Calu3 (cell line): ENCODE results near the gene CEACAM21. TPM values are rescaled to one million over a fixed set of nuclear protein-coding genes. Genes with fewer than 3 reads are reported as not detected.

Experiments used
- BruUV-seq: library from RNA; stranded (reverse); fragments of 400-500 nt; replicated peaks from 2 replicates; lab custom pipeline; 2021; lab: Mats Ljungman, UMichigan
- CTCF ChIA-PET: fragments of 300-600 bp; sonication (Branson Sonifier 250); formaldehyde crosslinking; loops from one replicate; lab custom pipeline; 2022; ENCODE audit warnings: antibody characterized with exemption; lab: Charles Lee
- DNase-seq: peaks from one replicate; pipeline ENCODE4 v3.0.0; 2022
- H3K27ac Mint-ChIP-seq: one replicate; pipeline ENCODE4 v1.8.0; 2022; ENCODE audit warnings: mixed read lengths; ENCODE audit not compliant: unreplicated experiment
- H3K27me3 Mint-ChIP-seq: one replicate; pipeline ENCODE4 v1.8.0; 2022; ENCODE audit warnings: mixed read lengths; ENCODE audit not compliant: unreplicated experiment
- H3K36me3 Mint-ChIP-seq: one replicate; pipeline ENCODE4 v1.8.0; 2022; ENCODE audit warnings: mild to moderate bottlenecking, moderate library complexity, mixed read lengths; ENCODE audit not compliant: insufficient read depth, unreplicated experiment
- H3K4me1 Mint-ChIP-seq: one replicate; pipeline ENCODE4 v1.8.0; 2022; ENCODE audit warnings: mild to moderate bottlenecking, low read depth, mixed read lengths; ENCODE audit not compliant: unreplicated experiment
- H3K4me3 Mint-ChIP-seq: one replicate; pipeline ENCODE4 v1.8.0; 2022; ENCODE audit warnings: mild to moderate bottlenecking, low read depth, moderate library complexity, mixed read lengths; ENCODE audit not compliant: unreplicated experiment
- H3K9me3 Mint-ChIP-seq: one replicate; pipeline ENCODE4 v1.8.0; 2022; ENCODE audit warnings: low read depth, mixed read lengths; ENCODE audit not compliant: unreplicated experiment
- CTCF ChIP-seq: fragments of 200-600 bp; IDR thresholded peaks from one replicate; pipeline ENCODE4 v1.8.0; 2022; ENCODE audit warnings: antibody characterized with exemption; ENCODE audit not compliant: unreplicated experiment
- intact Hi-C: fragments of 100-400 bp; cut with micrococcal nuclease; formaldehyde crosslinking; loops from one replicate; pipeline ENCODE4 v1.10.0; 2022; ENCODE audit not compliant: unreplicated experiment
- total RNA-seq: library from RNA; stranded (reverse); gene quantifications from 2 replicates; pipeline ENCODE4 v1.2.3, GENCODE V29; 2022

The CEACAM21 gene
- total RNA-seq, 1 experiment from 2014 or later = not detected

- H3K27ac Mint-ChIP-seq = no peak overlapping the region
- H3K27me3 Mint-ChIP-seq = peaks cover 92% of the 10 kb centered on the region
- intact Hi-C loops = loop anchor here (5.0 kb wide), 1 partner anchor 152 kb away; no protein-coding TSS in a partner anchor
- peaks cover 18% of the 10 kb centered on the region for H3K4me1 Mint-ChIP-seq
- no peaks in the 10 kb centered on the region for H3K9me3 Mint-ChIP-seq
- CTCF ChIA-PET = no interaction called here
- BruUV-seq = no TSS peak
- peak; percentile 79 for DNase-seq
- no peaks in the 10 kb centered on the region for H3K36me3 Mint-ChIP-seq
- no peak overlapping the region for H3K4me3 Mint-ChIP-seq
- peak; percentile 57 for TF ChIP-seq CTCF
Measured at GRCh38 chr19:41595258-41595889, 19.4 kb downstream of the CEACAM21 start.

- no peaks in the 10 kb centered on the region for H3K36me3 Mint-ChIP-seq
- TF ChIP-seq CTCF = no peak
- BruUV-seq = no TSS peak
- H3K27ac Mint-ChIP-seq = no peak overlapping the region
- H3K9me3 Mint-ChIP-seq = no peaks in the 10 kb centered on the region
- no peak for DNase-seq
- intact Hi-C loops = loop anchor here (5.0 kb wide), 1 partner anchor 151 kb away; no protein-coding TSS in a partner anchor
- CTCF ChIA-PET = no interaction called here
- peaks cover 92% of the 10 kb centered on the region for H3K27me3 Mint-ChIP-seq
- H3K4me3 Mint-ChIP-seq = no peak overlapping the region
- peaks cover 18% of the 10 kb centered on the region for H3K4me1 Mint-ChIP-seq
Measured at GRCh38 chr19:41595890-41596280, 19.9 kb downstream of the CEACAM21 start.

- peaks cover 97% of the 10 kb centered on the region for H3K27me3 Mint-ChIP-seq
- H3K9me3 Mint-ChIP-seq = no peaks in the 10 kb centered on the region
- no peak overlapping the region for H3K27ac Mint-ChIP-seq
- no TSS peak for BruUV-seq
- H3K4me3 Mint-ChIP-seq = no peak overlapping the region
- intact Hi-C loops = loop anchor here (5.0 kb wide), 1 partner anchor 150 kb away; no protein-coding TSS in a partner anchor
- peak; percentile 75 for DNase-seq
- H3K4me1 Mint-ChIP-seq = peaks cover 18% of the 10 kb centered on the region
- TF ChIP-seq CTCF = peak; percentile 93
- CTCF ChIA-PET = interaction anchor here (0.7 to 0.9 kb wide), 2 partner anchors 101 to 158 kb away, joined by 3 to 4 read pairs; partner anchors contain the start of gene DMAC2
- H3K36me3 Mint-ChIP-seq = no peaks in the 10 kb centered on the region
Measured at GRCh38 chr19:41597600-41598041, 21.7 kb downstream of the CEACAM21 start.

GRCh38 chr19:41599175-41599966, 23.4 kb downstream of the CEACAM21 start:
- Mint-ChIP-seq H3K4me1 (peaks cover 18% of the 10 kb centered on the region), H3K36me3 (no peaks in the 10 kb centered on the region), H3K4me3 (no peak overlapping the region), H3K9me3 (no peaks in the 10 kb centered on the region), H3K27ac (no peak overlapping the region), H3K27me3 (peaks cover 97% of the 10 kb centered on the region)
- no peak for TF ChIP-seq CTCF
- no TSS peak for BruUV-seq
- CTCF ChIA-PET = interaction anchor here (0.8 kb wide), 1 partner anchor 151 kb away, joined by 3 read pairs; no protein-coding TSS in a partner anchor
- no peak for DNase-seq
- intact Hi-C loops = loop anchor here (5.0 kb wide), 1 partner anchor 148 kb away; no protein-coding TSS in a partner anchor
